SK-N-SH (cell line): Measurements from ENCODE around the gene ST6GALNAC6. TPM values are rescaled to one million over a fixed set of nuclear protein-coding genes. Genes with fewer than 3 reads are reported as not detected.
A peak's percentile ranks its signal among the peaks of the same experiment; 100 is the strongest.

Source experiments
- CTCF ChIA-PET: fragments of 300-600, 350-600 bp; formaldehyde crosslinking; extraction: SDS; loops from one replicate; lab custom pipeline; 2021; lab: Yijun Ruan, JAX
- POLR2A ChIA-PET: fragments of 350-600 bp; sonication (Branson Sonifier 250); formaldehyde crosslinking; extraction: SDS; loops from one replicate; lab custom pipeline; 2020; ENCODE audit warnings: antibody characterized with exemption, inconsistent platforms; lab: Yijun Ruan, JAX
- DNase-seq: peaks from one replicate; pipeline ENCODE4 v3.0.0; 2012
- H2AFZ ChIP-seq: fragments of 200-600 bp; sonication (generic); 2 replicates; pipeline ENCODE4 v1.8.1; 2016; ENCODE audit warnings: antibody characterized with exemption, mild to moderate bottlenecking, low read depth
- H3F3A ChIP-seq: fragments of 200-600 bp; sonication (generic); replicated peaks from 2 replicates; pipeline ENCODE3; 2016; ENCODE audit warnings: antibody characterized with exemption, mild to moderate bottlenecking; ENCODE audit not compliant: insufficient read depth
- H3K27ac ChIP-seq, 2 experiments: fragments of 200-500 bp in 1 of 2; fragments of 200-600 bp in 1 of 2; sonication (Bioruptor generic) in 1 of 2; sonication (generic), shearing (Covaris generic) in 1 of 2; 2 replicates each; pipeline versions ENCODE4 v1.5.1 to v1.6.1; 2014 to 2016; ENCODE audit warnings: low read depth in 2 of 2, inconsistent platforms in 1 of 2, low read length in 1 of 2, mild to moderate bottlenecking in 1 of 2, mixed read lengths in 1 of 2
- H3K27me3 ChIP-seq: fragments of 200-600 bp; sonication (generic), shearing (Covaris generic); 2 replicates; pipeline ENCODE4 v1.6.1; 2016; ENCODE audit warnings: mixed run types; ENCODE audit not compliant: insufficient read depth
- H3K36me3 ChIP-seq, 2 experiments: fragments of 200-500 bp in 1 of 2; fragments of 200-600 bp in 1 of 2; sonication (Bioruptor generic) in 1 of 2; sonication (generic) in 1 of 2; replicated peaks in 1 of 2; 2 replicates each; pipeline versions ENCODE3 to v1.5.1; 2014 to 2016; ENCODE audit warnings: low read length in 1 of 2, mild to moderate bottlenecking in 1 of 2; ENCODE audit not compliant: insufficient read depth in 2 of 2, control insufficient read depth in 1 of 2
- H3K4me1 ChIP-seq, 2 experiments: fragments of 200-500 bp in 1 of 2; fragments of 200-600 bp in 1 of 2; sonication (Bioruptor generic) in 1 of 2; sonication (generic), shearing (Covaris generic) in 1 of 2; 2 replicates each; pipeline versions ENCODE4 v1.5.1 to v1.6.1; 2014 to 2016; ENCODE audit warnings: low read depth in 1 of 2, low read length in 1 of 2, mixed run types in 1 of 2; ENCODE audit not compliant: insufficient read depth in 2 of 2, control insufficient read depth in 1 of 2
- H3K4me2 ChIP-seq: fragments of 200-600 bp; sonication (generic), shearing (Covaris generic); 2 replicates; pipeline ENCODE4 v1.6.1; 2017; ENCODE audit warnings: mixed run types
- H3K4me3 ChIP-seq, 2 experiments: fragments of 200-500 bp in 1 of 2; fragments of 200-600 bp in 1 of 2; sonication (Bioruptor generic) in 1 of 2; sonication (generic), shearing (Covaris generic) in 1 of 2; 2 replicates each; pipeline versions ENCODE4 v1.5.1 to v1.8.1; 2014 to 2016; ENCODE audit warnings: low read depth in 2 of 2, inconsistent platforms in 1 of 2, low read length in 1 of 2, mild to moderate bottlenecking in 1 of 2, mixed read lengths in 1 of 2, moderate library complexity in 1 of 2
- H3K79me2 ChIP-seq: fragments of 200-600 bp; sonication (generic); 2 replicates; pipeline ENCODE4 v1.8.1; 2017; ENCODE audit warnings: mild to moderate bottlenecking; ENCODE audit not compliant: insufficient read depth
- H3K9ac ChIP-seq: fragments of 200-600 bp; sonication (generic); 2 replicates; pipeline ENCODE4 v1.6.1; 2017; ENCODE audit warnings: mixed run types
- H3K9me2 ChIP-seq: fragments of 200-600 bp; sonication (generic); 2 replicates; pipeline ENCODE4 v1.6.1; 2017; ENCODE audit warnings: mixed run types
- H3K9me3 ChIP-seq: fragments of 200-600 bp; sonication (generic); 2 replicates; pipeline ENCODE4 v1.6.1; 2017; ENCODE audit warnings: mixed run types, mild to moderate bottlenecking, moderate library complexity
- H4K20me1 ChIP-seq: fragments of 200-600 bp; sonication (generic); 2 replicates; pipeline ENCODE4 v1.6.1; 2017; ENCODE audit warnings: mild to moderate bottlenecking, mixed run types; ENCODE audit not compliant: insufficient read depth
- CHD2 ChIP-seq: fragments of 150-350 bp; IDR thresholded peaks from 2 replicates; pipeline ENCODE4 v1.6.1; 2018; ENCODE audit warnings: low read length; ENCODE audit not compliant: partially characterized antibody
- ELF1 ChIP-seq: IDR thresholded peaks from 2 replicates; pipeline ENCODE4 v1.4.0; 2012
- FOXJ3 ChIP-seq: sonication (generic); formaldehyde crosslinking; IDR thresholded peaks from 2 replicates; pipeline ENCODE4 v1.5.1; 2020; ENCODE audit warnings: mild to moderate bottlenecking, missing genetic modification reagents
- FOXM1 ChIP-seq: IDR thresholded peaks from 2 replicates; pipeline ENCODE4 v1.4.0; 2012; ENCODE audit warnings: low read depth, mild to moderate bottlenecking
- JUND ChIP-seq: IDR thresholded peaks from 2 replicates; pipeline ENCODE4 v1.4.0; 2012
- MAX ChIP-seq: IDR thresholded peaks from 2 replicates; pipeline ENCODE4 v1.4.0; 2012; ENCODE audit warnings: low read depth
- NFIC ChIP-seq: IDR thresholded peaks from 2 replicates; pipeline ENCODE4 v1.4.0; 2012; ENCODE audit warnings: borderline replicate concordance
- NRF1 ChIP-seq: IDR thresholded peaks from 2 replicates; pipeline ENCODE4 v1.6.1; 2012; ENCODE audit warnings: low read depth, mild to moderate bottlenecking, low read length
- PBX3 ChIP-seq: IDR thresholded peaks from 2 replicates; pipeline ENCODE4; 2012
- POLR2AphosphoS5 ChIP-seq: IDR thresholded peaks from 2 replicates; pipeline ENCODE4 v1.6.1; 2012; ENCODE audit warnings: low read depth, low read length
- RAD21 ChIP-seq: IDR thresholded peaks from 2 replicates; pipeline ENCODE4 v1.6.1; 2012; ENCODE audit warnings: mild to moderate bottlenecking, low read length
- RCOR1 ChIP-seq: fragments of 150-350 bp; IDR thresholded peaks from 2 replicates; pipeline ENCODE4 v1.6.1; 2017; ENCODE audit warnings: antibody characterized with exemption, low read length
- RXRA ChIP-seq: IDR thresholded peaks from 2 replicates; pipeline ENCODE4 v1.4.0; 2012; ENCODE audit warnings: low read depth, mild to moderate bottlenecking, borderline replicate concordance
- SIN3A ChIP-seq: IDR thresholded peaks from 2 replicates; pipeline ENCODE4 v1.6.1; 2012; ENCODE audit warnings: low read depth, mild to moderate bottlenecking, low read length, moderate library complexity, borderline replicate concordance
- TAF1 ChIP-seq: IDR thresholded peaks from 2 replicates; pipeline ENCODE4 v1.6.1; 2012; ENCODE audit warnings: low read depth, mild to moderate bottlenecking, low read length, moderate library complexity, borderline replicate concordance
- TCF12 ChIP-seq: IDR thresholded peaks from 2 replicates; pipeline ENCODE4 v1.4.0; 2012
- TEAD4 ChIP-seq: IDR thresholded peaks from 2 replicates; pipeline ENCODE4 v1.4.0; 2012; ENCODE audit warnings: mild to moderate bottlenecking, borderline replicate concordance; ENCODE audit not compliant: insufficient read depth
- ZBTB33 ChIP-seq: IDR thresholded peaks from 2 replicates; pipeline ENCODE4 v1.4.0; 2012; ENCODE audit warnings: low read depth, borderline replicate concordance
- WGBS: methylation state at CpG from one replicate; pipeline ENCODE4 v1.1.6; 2017; ENCODE audit warnings: low lambda C conversion rate; 5-methylcytosine and 5-hydroxymethylcytosine counted together
- polyA plus RNA-seq, 3 experiments: library from polyadenylated mRNA; depleted of rRNA; stranded (reverse); fragments of >200 nt; gene quantifications; 2 replicates each; pipeline ENCODE4 v1.2.3, GENCODE V29; 2012
- TF ChIP-seq, protein P1 (sequence below): fragments of 150-350 bp; IDR thresholded peaks from 2 replicates; pipeline ENCODE4 v1.6.1; 2016; ENCODE audit warnings: mild to moderate bottlenecking, low read depth, low read length
- TF ChIP-seq, protein P2 (sequence below): IDR thresholded peaks from 2 replicates; pipeline ENCODE4 v1.4.0; 2012; ENCODE audit warnings: low read depth, borderline replicate concordance
- TF ChIP-seq, protein P3 (sequence below): fragments of 200-600 bp; sonication (generic); IDR thresholded peaks from 2 replicates; pipeline ENCODE4 v1.6.1; 2017; ENCODE audit warnings: antibody characterized with exemption, mild to moderate bottlenecking, moderate library complexity

The ST6GALNAC6 gene
- polyA plus RNA-seq, 1 of the 3 experiments (the other 2 are of a cell fraction): 34.8 TPM

DNA sequence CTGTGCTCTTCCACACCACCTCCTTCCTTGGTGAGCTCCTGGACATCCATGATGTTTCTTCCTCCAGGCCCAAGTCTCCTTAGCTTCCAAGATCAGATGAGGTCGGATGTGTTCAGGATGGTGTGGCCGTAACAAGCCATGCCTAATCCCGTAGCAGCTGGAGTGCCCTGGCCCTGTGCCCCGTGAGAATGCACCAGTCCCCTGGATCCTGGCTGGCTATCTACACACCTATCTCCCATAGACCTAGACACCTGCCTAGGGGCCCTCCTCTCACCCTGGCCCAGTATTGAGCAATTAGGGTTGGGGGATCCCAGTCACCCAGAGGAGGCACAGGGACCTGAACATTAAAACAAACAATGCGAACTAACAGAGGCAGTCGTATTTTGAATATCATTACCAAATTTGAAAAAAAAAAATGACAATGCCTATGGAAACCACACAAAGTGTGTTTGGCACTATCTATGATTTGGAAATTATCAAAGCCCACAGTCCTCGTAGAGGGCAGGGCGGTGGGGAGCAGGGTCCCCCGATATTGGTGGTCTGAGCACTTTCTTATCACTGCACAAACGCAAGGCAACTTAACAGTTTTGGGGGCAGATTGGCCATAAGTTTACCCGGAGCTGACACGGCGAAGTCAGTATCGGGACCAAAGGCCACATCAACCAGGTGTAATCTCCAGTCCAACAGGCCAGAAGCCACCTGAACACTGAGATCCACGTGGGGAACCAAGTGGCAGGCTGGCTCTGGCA, 58.1 kb downstream of the ST6GALNAC6 start (continued):
- TF ChIP-seq ZBTB33 (no peak), POLR2AphosphoS5 (no peak), ELF1 (no peak), NRF1 (no peak), NFIC (no peak)
- TF ChIP-seq, protein P1, sequence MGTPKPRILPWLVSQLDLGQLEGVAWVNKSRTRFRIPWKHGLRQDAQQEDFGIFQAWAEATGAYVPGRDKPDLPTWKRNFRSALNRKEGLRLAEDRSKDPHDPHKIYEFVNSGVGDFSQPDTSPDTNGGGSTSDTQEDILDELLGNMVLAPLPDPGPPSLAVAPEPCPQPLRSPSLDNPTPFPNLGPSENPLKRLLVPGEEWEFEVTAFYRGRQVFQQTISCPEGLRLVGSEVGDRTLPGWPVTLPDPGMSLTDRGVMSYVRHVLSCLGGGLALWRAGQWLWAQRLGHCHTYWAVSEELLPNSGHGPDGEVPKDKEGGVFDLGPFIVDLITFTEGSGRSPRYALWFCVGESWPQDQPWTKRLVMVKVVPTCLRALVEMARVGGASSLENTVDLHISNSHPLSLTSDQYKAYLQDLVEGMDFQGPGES: no peak
- TF ChIP-seq, all 33 proteins: peak for 0

DNA sequence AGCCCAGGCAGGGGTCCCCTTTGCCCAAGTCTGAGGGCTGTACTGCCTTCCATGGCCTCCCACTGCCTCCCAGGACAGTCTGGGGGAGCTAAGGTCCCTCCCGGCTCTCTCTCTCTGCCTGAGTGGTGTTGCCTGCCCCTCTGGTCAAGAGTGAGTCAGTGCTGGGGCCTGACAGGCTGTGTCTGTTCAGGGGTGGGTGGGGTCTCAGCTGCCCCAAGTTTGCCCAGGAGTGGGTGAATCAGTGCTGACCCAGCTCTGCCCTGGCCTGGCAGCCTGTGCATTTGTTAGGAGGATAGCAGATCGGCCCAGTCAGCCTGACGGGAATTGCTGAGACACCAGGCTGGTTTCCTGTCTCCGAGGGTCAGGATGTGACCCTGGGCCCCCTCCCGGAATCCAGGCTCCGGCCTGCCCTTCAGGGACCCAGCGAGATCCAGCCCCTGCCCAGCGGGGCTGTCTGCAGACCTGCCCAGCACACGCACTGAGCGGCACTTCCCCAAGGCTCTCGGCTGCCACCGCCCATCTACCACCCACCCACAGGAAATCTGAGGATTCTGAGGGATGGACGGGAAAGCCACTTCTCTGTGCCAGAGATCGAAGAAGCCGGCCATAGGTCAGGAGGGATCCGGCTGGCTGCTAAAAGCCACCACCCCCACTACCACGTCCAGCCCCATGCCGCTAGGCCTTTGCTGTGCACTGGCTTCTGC, 60.9 kb downstream of the ST6GALNAC6 start:
- CTCF ChIA-PET: interaction anchor here (1.0 to 1.8 kb wide), 3 partner anchors 12 to 15 kb away, joined by 3 to 5 read pairs (median 4); partner anchors contain the start of gene ENG
- peaks cover 0 to 34% of the 10 kb centered on the region in 2 experiments; a peak in 3 of 4 replicates for H3K4me1 ChIP-seq
- no peak for DNase-seq
- no peaks in the 10 kb centered on the region for H3K9me3 ChIP-seq
- peak overlapping the region; percentile 72 for H2AFZ ChIP-seq
- H3K9me2 ChIP-seq: no peaks in the 10 kb centered on the region
- peaks cover 27% of the 10 kb centered on the region for H3F3A ChIP-seq
- no peaks in the 10 kb centered on the region for H4K20me1 ChIP-seq
- peak overlapping the region; percentile 61 for H3K9ac ChIP-seq
- peak overlapping the region; percentile 2 to 84 for H3K27ac ChIP-seq
- H3K79me2 ChIP-seq: peaks cover 28% of the 10 kb centered on the region; the same call in 1 of the 2 replicates
- H3K4me2 ChIP-seq: peak overlapping the region; percentile 93
- peak overlapping the region; percentile 12 to 40; a peak in 2 of 4 replicates for H3K4me3 ChIP-seq
- H3K27me3 ChIP-seq: no peaks in the 10 kb centered on the region
- WGBS: 15% methylated on average over 9 of the region's 18 CpGs
- POLR2A ChIA-PET: no interaction called here
- H3K36me3 ChIP-seq: peaks cover 4 to 7% of the 10 kb centered on the region in 2 experiments
- TF ChIP-seq TEAD4 (0 out of 2 replicates have a peak, but pooled peaks have one; percentile 12), POLR2AphosphoS5 (peak; percentile 76; the same call in 1 of the 2 replicates), NFIC (peak; percentile 46), RAD21 (no peak), JUND (peak; percentile 55), RXRA (peak; percentile 89), ELF1 (no peak), NRF1 (no peak), FOXJ3 (CRISPR knock-in tag) (no peak), SIN3A (no peak), CHD2 (no peak), PBX3 (peak; percentile 51), MAX (peak; percentile 81; the same call in 1 of the 2 replicates), FOXM1 (no peak), TAF1 (peak; percentile 70; the same call in 1 of the 2 replicates), TCF12 (no peak; the same call in 1 of the 2 replicates), RCOR1 (no peak)
- TF ChIP-seq, protein P2, sequence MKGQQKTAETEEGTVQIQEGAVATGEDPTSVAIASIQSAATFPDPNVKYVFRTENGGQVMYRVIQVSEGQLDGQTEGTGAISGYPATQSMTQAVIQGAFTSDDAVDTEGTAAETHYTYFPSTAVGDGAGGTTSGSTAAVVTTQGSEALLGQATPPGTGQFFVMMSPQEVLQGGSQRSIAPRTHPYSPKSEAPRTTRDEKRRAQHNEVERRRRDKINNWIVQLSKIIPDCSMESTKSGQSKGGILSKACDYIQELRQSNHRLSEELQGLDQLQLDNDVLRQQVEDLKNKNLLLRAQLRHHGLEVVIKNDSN: no peak
- TF ChIP-seq, protein P3, sequence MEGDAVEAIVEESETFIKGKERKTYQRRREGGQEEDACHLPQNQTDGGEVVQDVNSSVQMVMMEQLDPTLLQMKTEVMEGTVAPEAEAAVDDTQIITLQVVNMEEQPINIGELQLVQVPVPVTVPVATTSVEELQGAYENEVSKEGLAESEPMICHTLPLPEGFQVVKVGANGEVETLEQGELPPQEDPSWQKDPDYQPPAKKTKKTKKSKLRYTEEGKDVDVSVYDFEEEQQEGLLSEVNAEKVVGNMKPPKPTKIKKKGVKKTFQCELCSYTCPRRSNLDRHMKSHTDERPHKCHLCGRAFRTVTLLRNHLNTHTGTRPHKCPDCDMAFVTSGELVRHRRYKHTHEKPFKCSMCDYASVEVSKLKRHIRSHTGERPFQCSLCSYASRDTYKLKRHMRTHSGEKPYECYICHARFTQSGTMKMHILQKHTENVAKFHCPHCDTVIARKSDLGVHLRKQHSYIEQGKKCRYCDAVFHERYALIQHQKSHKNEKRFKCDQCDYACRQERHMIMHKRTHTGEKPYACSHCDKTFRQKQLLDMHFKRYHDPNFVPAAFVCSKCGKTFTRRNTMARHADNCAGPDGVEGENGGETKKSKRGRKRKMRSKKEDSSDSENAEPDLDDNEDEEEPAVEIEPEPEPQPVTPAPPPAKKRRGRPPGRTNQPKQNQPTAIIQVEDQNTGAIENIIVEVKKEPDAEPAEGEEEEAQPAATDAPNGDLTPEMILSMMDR: no peak
